ENCODE measurements around the gene SLAMF6.
"Not testable (repeated sequence)": the region's sequence is repeated elsewhere in the genome, so short reads cannot be mapped to it uniquely, and the experiment has no call there.

The SLAMF6 gene

DNA sequence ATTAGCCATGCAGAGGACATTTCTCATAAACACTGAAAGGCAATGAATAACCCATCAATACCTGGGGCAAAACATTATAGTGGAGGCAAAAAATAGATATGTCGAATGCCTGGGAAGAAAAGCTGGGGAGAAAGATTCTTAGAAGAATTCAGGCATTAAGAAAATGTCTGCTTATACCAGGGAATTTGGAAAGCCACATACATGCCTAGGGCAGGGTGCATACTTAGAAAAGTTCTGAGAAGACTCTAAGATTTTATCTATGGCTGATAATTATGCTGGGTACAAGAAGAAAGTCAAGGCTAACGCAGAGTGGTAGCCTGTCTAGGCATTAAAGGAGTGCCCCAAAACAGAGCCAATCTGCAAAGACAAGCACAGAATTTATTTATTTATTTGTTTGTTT lies 18.4 kb downstream of the SLAMF6 start:
- DNase-seq (ENCODE audit: low read depth), result no peak

- no peak for DNase-seq (ENCODE audit: low read depth)
Observed at GRCh38 chr1:160503087-160503486, 20.0 kb downstream of the SLAMF6 start.

GRCh38 chr1:160500321-160500990 lies 22.6 kb downstream of the SLAMF6 start:
- DNase-seq (ENCODE audit: low read depth), result no peak

DNA sequence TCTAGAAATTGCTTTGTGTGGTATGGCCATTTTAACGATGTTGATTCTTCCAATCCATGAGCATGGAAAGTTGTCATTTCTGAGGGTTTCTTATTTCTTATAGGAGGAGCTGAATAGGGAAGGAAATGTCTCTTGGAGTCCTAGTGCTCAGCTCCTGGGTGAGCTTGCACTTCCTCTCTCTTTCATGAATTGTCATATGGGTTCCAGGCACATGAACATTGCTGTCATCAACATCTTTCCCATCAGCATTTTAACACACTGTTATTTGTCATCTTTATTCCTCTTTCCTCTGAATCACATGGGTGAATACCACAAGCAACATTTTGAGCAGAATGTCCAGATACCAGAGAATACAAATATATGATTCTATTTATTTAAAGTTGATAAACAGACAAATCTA lies 23.4 kb downstream of the SLAMF6 start:
- no peak for DNase-seq (ENCODE audit: low read depth)

DNA sequence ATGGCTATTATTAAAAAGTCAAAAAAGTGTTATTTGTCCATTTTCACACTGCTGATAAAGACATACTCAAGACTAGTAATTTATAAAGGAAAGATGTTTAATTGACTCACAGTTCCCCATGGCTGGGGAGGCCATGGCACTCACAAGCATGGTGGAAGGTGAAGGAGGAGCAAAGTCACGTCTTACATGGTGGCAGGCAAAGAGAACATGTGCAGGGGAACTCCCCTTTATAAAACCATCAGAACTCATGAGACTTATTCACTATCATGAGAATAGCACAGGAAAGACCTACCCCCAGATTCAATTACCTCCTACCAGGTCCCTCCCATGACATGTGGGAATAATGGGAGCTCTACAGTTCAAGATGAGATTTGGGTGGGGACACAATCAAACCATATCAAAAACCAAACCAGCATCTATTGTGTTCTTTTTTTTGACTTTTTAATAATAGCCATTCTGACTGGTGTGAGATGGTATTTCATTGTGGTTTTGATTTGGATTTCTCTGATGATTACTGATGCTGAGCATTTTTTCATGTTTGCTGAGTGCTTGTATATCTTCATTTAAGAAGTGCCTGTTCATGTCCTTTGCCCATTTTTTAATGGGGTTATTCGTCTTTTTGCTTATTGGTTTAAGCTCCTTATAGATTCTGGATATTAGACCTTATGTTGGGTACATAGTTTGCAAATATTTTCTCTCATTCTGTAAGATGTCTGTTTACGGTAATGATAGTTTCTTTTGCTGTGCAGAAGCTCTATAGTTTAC lies 24.6 kb downstream of the SLAMF6 start:
- DNase-seq (ENCODE audit: low read depth), result not testable (repeated sequence)

DNA sequence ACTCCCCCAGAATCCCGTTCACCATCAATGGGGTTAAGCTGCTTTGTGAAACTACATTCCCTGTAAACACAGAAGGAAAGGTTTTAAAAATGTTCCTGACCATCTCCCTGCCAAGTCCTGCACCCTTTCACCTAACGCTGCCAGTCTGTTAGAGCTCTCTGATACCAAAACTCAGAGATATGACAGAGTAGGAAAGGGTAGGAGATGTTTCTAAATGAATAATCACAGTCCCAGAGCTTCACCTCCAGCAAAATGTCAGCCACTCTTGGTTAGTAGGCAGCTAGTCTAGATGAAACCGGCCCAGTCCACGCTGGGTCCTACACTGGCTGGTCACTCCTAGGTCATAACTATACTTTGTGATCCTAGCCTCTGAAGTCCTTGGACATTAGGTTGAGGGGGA lies 26.7 kb downstream of the SLAMF6 start:
- DNase-seq (ENCODE audit: low read depth), result no peak

DNA sequence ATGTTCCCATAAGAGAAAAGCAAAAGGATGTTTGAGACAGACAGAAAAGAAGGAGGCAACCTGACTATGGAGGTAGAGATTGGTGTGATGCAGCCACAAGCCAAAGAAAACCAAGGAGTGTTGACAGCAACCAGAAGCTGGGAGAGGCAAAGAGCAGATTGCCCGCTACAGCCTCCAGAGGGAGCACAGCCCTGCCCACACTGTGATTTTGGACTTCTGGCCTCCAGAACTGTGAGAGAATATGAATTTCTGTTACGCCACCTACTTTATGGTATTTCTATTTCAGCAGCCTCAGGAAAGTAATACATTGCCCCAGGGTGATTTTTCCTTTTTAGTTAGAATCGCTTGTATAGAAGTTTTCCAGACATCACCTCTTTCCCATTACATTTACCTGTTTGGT lies 28.4 kb downstream of the SLAMF6 start:
- DNase-seq (ENCODE audit: low read depth), result no peak

DNA sequence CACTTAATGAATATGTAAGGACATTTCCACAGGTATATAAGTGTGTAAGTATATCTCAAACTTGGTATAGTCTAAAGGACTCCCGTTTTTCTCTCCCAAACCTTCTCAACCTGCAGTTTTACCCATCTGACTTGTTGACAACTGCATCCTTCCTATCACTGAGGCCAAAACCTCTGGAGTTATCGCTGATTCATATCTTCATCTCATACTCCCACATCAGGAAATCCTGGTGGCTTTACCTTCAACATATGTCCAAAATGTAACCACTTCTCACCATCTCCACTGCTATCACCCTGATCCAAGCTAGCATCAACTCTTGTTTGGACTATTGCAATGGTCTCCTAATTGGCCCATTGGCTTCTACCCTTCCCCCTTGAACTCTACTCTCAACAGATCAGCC lies 30.4 kb downstream of the SLAMF6 start:
- no peak for DNase-seq (ENCODE audit: low read depth)

DNA sequence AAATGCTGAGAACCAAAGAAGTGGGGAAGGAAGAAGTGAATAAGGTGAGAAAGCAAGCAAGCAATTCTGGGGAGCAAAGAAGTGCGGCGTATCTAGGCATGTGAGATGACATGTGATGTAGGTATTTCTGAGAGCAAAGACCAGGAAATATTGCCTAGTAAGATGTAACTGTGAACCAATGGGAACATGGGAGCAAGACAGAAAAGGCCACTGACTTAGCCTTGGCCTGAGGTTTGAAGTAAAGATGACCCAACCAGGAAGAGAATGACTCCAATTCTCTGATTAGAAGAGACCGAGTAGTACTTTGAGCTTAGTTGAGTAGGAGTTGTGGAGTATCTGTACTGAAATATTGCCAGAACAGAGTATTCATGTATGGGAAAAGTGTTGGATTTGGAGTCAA lies 31.1 kb downstream of the SLAMF6 start:
- no peak for DNase-seq (ENCODE audit: low read depth)

- DNase-seq (ENCODE audit: low read depth), result no peak
Observed at GRCh38 chr1:160491017-160491416, 32.0 kb downstream of the SLAMF6 start.

GRCh38 chr1:160489513-160490261 lies 33.4 kb downstream of the SLAMF6 start:
- no peak for DNase-seq (ENCODE audit: low read depth)

GRCh38 chr1:160488347-160489058 lies 34.6 kb downstream of the SLAMF6 start:
- DNase-seq (ENCODE audit: low read depth), result no peak

- DNase-seq (ENCODE audit: low read depth), result no peak
Observed at GRCh38 chr1:160486453-160486852, 36.6 kb downstream of the SLAMF6 start.

DNA sequence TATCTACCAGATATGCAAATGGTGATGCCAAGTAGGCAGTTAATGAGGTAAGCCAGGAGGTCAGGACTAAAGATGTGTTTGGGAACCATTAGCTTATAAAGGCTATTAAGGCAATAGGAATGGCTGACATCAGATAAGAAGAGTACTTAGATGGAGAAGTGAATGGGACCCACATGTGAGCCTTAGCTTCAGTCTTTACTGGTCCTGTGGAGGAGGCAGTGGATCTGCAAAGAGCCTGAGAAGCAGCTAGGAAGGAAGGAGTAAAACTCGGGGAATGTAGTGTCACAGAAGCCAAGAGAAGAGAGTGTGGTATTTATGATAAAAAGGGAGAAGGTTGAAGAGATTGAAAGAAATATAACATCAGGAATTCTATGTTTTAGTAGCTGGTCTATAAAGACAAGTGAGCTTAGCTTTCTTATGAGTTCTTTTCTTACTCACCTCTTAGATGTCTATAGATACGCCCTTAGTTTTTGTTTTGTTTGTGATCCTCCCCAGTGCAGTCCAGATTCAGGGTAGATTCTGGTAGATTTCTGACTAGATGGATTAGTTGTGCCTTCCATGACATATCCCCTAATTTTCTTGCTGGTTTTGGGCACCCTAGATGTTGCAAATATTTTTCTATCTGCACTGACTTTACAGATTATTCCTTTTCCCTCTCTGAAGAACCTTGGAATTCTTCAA lies 39.4 kb downstream of the SLAMF6 start:
- DNase-seq (ENCODE audit: low read depth), result no peak

GRCh38 chr1:160481979-160482596 lies 41.0 kb downstream of the SLAMF6 start:
- no peak for DNase-seq (ENCODE audit: low read depth)

DNA sequence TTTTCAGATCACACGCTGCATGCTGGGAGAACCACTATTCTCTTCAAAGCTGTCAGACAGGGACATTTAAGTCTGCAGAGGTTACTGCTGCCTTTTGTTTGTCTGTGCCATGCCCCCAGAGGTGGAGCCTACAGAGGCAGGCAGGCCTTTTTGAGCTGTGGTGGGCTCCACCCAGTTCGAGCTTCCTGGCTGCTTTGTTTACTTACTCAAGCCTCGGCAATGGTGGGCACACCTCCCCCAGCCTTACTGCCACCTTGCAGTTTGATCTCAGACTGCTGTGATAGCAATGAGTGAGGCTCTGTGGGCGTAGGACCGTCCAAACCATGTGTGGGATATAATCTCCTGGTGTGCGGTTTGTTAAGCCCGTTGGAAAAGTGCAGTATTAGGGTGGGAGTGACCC lies 42.3 kb downstream of the SLAMF6 start:
- DNase-seq (ENCODE audit: low read depth), result not testable (repeated sequence)

DNA sequence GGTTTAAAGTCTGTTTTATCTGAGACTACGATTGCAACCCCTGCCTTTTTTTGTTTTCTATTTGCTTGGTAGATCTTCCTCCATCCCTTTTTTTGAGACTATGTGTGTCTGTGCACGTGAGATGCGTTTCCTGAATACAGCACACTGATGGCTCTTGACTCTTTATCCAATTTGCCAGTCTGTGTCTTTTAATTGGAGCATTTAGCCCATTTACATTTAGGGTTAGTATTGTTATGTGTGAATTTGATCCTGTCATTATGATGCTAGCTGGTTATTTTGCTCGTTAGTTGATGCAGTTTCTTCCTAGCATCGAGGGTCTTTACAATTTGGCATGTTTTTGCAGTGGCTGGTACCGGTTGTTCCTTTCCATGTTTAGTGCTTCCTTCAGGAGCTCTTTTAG lies 44.0 kb downstream of the SLAMF6 start:
- not testable (repeated sequence) for DNase-seq (ENCODE audit: low read depth)

- DNase-seq (ENCODE audit: low read depth), result no peak
Observed at GRCh38 chr1:160474392-160475242, 48.4 kb downstream of the SLAMF6 start.

- DNase-seq (ENCODE audit: low read depth), result no peak
Observed at GRCh38 chr1:160472112-160472511, 50.9 kb downstream of the SLAMF6 start.

GRCh38 chr1:160471253-160471652 lies 51.8 kb downstream of the SLAMF6 start:
- no peak for DNase-seq (ENCODE audit: low read depth)
